GM21447 (cell line): Measurements from ENCODE around the gene PDE4D.

Source experiments
- ATAC-seq: cut with Tn5 transposase; IDR thresholded peaks from one replicate; pipeline ENCODE4 v1.9.1; 2021; ENCODE audit not compliant: unreplicated experiment

The PDE4D gene

DNA sequence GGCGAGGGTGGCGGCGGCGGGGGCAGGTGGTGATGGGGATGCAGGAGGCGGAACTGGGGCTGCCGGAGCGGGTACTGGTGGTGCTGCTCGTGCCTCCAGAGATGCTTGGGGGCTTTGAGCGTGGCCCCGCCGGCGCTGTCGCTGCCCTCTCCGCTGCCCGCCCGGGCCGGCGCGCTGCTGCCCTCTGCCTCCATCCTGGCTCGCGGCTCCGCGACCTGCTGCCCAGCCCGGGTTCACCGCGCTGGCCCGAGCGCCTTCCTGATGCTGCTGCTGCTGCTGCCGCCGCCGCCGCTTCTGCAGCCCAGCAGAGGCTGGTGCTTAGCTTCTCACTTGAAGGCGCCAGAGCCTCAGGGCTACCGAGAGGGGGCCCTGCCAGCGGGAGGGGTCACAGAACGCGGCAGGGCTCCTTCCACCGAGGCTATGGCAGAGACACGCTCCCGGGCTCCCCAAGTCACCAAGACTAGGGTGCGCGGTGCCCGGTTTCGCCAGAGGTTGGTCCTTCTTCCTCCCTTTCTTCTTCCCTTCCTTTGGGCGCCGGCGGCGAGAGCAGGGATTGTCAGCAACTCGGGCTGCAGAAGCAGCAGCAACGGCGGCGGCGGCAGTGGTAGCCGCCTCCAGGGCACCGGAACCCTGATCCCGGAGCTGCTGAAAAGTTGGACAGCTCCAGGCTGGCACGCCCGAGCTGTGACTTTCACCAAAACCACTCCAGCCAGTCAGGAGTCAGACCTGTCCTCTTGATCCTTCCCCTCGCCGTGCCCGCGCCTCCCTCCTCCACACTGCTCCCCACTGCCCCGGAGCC, at the start of gene PDE4D:
Gene PDE4D, minus strand, starts transcription at position 298 of the 799 bp plus-strand sequence.
- no peak for ATAC-seq

DNA sequence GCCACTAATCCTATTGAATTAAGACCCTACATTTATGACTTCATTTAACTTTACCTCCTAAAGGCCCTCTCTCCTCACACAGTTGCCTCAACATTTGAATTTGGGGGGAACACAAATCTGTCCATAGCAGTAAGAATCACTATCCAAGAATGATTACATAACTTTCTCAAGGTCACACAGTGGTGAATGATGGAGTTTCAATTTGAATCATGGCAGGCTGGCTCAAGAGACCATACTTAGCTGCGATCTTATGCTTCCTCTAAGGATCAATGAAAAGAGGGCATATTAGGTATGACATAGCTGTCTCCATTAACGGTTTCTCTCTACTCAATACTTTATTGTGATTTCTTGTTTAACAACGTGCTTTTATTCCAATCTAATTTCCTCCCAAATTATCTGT, 44.1 kb upstream of the PDE4D start:
- ATAC-seq = no peak

DNA sequence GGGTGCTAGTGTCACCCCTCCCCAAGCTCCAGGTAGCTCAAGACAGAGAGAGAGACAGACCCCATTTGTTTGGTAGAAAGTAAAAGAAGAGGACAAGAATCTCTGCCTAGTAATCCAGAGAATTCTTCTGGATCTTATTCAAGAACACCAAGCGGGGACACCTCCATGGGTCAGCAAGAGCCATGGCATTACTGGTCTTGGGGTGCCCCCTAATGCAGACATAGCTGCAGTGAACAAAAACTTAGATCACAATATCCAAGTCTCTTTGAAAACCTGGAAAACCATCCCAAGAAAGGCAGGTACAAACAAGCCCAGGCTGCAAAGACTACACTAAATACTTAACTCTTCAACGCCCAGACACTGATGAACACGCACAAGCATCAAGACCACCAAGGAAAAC, 29.9 kb upstream of the PDE4D start:
- ATAC-seq = no peak

DNA sequence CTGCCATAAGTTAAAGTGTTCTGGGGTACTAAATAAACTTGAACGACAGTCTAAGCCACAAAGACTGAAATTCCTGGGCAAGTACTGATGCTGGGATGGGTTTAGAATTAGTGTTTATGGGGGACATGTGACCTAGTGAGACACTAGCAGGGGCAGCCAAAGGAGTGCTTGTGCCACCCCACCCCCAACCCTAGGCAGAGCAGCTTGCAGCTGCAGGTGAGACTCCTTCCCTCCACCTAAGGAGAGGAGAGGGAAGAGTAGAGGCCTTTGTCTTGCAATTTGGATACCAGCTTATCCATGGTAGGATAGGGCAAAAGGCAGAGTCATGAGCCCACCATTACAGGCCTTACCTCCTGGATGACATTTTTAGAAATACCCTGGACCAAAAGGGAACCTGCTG, 28.7 kb upstream of the PDE4D start:
- no peak for ATAC-seq

DNA sequence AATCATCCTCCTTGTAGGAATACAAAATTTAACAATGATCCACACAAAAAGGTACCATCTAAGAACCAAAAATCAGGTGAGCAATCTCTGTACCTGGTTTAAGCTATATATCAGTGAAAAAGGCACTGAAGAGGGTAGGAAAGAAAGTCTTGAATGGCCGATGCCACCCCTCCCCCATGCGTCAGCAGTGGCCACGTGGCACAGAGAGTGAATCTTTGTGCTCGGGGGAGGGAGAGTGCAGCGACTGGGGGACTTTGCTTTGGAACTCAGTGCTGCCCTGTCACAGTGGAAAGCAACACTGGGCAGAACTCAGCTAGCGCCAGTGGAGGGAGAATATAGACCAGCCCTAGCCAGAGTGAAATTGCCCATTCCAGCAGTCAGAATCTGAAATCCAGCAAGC, 28.3 kb upstream of the PDE4D start:
- no peak for ATAC-seq

DNA sequence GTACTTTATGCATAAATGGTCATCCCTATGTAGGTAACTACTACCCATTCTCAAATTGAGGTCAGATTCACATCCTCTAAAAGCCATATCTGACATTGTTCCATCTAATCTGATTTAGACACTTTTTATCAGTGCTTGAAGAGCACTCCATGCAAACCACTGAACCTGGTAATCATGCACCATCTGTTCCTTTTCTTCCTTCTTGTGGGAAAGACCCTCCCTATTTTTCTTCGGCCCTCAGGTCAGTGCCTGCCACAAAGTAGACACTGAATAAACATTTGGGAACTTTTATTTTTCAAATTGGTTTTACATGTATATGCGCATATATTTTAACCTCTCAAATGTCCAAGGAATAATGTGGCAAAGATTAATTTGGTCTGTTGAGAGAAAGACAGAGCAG, 26.0 kb upstream of the PDE4D start:
- no peak for ATAC-seq

DNA sequence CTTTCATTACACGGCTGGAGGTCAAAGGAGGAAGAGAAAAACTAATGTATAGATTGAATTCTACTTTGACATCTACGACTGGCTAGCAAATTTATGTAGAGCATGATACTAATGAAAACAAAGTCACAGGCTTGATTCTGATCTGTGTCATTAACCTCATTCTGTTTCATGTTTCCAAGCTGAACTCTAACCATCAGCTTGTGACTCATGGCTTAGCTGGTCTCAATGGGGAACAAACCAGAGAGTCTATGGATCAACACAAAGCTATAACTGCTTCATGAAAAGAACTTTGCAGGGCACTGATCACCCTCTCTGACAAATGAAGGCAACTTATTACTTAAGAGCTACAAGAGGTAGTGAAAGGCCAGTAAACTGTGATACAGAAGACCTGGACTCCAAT, 23.6 kb upstream of the PDE4D start:
- ATAC-seq = no peak

DNA sequence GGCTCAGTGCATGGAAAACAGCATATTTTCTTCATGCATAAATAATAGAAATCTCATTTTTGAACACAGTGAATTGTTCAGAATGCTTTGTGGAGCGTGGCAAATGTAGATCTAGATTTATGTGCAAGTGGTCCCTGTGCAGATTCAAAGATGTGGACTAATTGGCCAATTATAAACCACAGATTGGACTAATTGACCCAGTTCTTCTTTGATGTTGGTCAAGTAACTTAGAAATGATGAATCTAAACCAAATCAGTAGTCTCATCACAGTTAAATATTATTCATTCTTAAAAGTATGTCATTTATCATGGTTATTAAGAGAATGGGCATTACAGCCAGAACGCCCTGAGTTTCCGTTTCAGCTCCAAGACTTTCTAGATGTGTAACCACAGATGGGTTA, 11.7 kb upstream of the PDE4D start:
- ATAC-seq = no peak

DNA sequence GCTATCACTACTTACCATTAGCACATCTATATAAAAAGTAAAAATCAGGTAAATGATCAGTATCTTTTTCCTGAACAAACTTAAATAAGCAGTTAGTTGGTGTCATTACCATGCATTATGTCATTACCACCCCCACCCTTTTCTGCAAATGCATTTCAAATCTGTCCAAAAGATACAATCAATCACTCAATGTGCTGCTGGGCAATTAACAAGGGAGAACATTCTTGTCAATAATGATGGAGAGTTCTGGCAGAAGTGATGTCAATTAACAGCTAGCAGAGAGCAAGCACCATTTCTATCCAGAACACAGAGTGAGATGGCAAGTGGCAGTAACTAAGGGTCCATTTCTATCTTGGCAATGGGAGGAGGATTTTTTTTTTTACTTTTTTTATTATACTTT, 3.5 kb upstream of the PDE4D start:
- no peak for ATAC-seq

DNA sequence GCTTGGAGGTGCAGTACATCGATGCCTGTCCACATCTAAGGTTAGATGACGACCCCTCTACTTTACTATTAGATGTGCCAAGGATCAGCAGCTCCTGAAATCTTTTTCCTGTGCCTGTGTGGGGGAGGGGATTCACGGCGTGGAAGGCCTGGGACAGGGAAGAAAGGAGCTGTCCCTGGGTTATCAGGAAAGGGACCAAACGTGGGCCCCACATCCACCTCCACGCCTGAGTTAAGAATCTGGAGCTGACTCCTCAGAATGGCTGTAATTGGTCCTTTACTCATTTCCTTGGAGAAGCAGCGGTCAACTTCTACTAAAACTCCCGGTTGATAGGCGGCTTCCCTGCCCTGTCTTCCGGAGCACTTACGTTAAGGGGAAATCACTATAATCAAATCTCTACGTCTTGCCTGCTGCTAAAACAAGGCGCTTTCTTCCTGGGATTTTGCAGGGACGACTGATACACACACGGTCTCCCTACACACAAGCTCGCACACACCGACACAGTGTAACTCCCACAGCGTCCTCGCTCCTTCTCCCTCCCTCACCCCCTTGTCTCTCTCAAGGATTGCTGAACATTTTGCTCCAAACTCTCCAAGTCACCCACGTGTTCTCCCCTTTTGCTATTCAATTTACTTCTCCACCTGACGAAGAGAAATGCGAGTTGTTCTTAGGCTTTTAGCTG, 1.4 kb downstream of the PDE4D start:
- no peak for ATAC-seq

DNA sequence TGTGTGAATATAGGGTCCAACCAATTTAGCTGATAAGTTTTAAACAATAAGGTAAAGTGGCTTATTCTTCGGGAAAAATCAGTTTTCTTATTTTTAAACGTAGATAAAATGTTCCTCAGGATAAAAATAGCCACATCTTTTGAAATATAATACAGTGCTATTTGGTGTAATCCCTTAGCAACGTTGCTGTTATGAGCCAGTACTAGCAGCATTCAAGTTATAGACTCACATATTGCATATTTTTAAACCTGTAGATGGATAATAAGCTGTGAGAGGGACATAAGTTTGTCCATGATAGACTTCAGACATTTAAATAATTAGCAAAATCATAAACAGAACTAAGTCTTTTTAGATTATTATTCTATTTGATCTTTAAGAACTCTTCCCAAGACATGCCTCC, 6.3 kb downstream of the PDE4D start:
- no peak for ATAC-seq

DNA sequence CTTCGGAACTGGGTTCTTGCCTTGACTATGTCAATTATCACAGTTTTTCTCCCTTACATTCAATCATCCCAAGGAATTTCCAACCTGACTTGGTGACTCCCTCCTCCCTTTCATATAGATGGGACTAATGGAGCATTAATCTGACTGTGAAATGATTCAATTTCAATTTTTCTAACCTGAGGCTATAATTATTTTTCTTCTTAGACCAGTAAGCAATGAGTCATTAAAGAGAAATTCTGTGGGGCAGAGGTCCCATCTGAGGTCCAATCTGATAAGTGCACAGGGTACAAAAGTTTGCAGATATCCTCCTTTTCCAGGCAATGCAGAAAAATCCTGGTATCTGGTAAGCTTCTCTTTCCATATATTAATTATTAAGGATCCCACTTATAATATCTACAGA, 18.9 kb downstream of the PDE4D start:
- no peak for ATAC-seq

DNA sequence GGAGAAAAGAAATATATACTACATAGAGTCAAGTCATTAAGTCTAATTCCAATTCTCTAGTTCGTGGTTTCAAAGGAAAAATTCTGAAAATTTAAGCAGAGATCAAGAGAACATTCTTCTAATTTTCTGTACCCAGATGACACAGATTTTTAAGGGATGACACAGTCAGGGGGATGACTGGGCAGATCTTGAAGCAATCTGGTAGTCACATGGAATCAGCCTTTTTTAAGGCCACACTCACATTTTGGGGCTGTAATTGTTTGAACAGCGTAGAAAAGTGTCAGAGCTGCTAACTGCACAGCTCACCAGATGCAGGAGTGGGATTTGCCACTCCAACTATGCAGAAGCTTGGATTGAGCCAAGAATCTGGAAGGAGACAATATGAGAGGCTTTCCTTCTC, 20.4 kb downstream of the PDE4D start:
- no peak for ATAC-seq

DNA sequence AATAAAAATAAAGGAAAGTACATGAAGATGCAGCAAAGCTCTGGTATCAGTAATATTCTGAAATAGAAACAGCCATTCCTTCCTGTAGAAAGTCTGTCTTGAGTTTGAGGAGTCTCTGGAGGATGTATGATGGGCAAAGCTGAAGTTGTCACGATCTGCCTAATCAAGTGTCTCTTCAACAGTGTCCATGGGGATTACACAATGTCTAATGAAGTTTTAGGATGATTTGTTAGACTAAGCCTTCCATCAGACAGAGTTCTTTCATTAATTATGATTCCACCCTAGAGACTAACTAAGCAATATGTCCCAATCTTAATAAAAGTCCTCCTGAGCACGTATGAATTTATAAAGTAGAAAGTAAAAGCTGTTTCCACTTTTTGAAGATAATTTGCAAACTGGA, 26.9 kb downstream of the PDE4D start:
- ATAC-seq = no peak

DNA sequence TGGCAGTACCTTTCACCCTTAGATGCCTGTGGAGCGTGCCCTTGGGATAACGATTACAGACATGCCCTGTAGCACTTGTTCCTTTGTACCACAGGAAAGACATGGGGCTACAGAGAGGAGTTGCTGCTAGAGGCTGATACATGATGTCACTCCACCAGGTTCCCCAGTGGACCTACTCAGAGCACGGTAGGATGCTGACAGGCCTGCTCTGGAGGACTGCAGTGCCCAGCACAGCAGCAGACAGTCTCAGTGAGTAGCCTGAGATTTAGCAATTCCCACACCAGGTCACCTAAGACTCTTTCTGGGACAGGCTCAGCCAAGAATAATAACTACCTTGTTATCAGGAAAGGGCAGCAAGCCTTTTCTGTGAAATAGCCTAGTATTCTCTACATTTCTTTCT, 28.8 kb downstream of the PDE4D start:
- ATAC-seq = no peak

DNA sequence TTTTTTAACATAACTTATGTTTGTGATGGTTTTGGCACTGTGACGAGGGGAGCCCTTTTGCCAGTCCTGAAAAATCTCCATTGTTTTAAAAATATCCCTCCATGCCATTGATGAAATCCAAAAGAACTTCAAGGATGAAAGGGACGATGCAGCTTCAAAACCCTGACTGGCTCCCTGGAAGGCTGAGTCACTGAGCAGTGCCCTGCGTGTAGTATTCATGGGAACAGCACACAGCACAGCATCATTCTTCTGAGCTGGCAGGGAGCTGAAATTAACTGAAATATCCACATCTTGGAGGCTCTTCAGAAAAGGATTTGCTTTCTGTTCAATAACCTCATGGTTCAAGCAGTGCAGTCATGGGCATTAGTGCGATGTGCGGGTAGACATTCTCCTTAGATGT, 29.7 kb downstream of the PDE4D start:
- no peak for ATAC-seq

DNA sequence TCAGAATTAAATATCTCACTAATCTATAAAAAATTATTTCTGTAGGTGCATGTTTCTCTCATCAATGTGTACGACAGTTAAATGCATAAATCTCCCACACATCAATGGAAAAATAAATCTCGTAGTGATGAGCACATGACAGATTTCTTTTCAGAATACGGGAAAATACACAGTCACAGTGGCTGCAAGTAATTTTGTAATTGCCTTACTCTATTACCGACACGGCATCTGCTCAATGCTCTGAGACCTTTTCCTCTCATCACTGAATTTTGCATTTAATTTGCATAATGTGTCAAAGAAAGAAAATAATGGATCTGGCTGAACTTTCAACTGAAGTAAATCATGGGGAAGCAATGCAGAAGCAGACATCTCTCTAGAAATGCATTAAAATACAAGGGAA, 37.2 kb downstream of the PDE4D start:
- ATAC-seq = no peak

DNA sequence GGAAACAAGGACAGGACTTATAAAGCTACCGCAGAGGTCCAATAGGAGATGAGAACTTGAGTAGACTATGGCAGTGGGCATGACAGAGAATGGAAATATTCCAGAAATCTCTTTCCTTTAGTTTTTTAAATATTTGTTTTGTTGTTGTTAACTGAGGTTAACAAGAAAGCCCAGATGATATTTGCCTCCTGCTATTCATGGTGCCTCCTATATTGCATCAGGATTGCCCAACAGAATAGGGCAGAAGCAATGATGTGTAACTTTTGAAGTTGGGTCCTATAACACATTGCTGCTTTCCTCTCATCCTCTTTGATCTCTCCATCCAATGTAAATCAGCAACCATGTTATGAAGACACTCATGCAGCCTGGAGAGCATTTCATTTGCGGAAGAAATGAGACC, 42.8 kb downstream of the PDE4D start:
- no peak for ATAC-seq

DNA sequence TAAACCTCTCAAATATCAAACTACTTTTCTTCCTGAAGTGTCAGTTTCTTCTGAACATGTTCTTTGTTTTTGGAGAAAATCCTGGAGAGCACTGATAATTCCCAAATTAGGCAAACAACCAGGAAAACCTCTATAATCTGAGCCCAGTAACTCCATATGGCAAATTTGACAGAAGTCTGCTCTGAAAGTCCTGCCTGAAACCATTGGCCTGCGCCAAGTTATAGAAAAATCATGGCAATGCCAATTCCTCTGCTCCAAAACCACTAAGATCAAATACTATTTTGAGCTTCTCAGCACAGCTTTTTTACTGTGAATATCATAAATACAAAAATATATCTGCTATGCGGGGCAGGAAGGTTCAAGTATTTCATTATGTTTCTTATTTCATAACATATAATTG, 45.9 kb downstream of the PDE4D start:
- ATAC-seq = no peak

DNA sequence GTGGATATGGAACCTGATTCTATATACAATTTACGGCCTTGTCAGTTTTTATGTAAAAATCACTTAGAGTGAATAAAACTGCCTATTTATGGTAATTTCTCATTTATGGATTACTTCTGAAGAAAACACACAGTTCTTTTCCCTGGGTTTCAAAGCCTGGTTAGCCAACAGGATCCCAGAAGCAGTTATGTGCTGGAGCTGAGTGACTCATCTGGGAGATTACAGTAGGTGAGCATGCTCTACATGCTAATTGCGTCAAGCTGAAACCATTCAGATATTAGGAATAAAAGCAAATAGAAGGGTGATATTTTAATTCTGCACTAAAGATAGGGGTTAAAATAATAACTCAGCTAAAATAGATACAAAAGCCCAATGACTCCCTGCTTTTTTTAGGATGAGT, 47.8 kb downstream of the PDE4D start:
- no peak for ATAC-seq

DNA sequence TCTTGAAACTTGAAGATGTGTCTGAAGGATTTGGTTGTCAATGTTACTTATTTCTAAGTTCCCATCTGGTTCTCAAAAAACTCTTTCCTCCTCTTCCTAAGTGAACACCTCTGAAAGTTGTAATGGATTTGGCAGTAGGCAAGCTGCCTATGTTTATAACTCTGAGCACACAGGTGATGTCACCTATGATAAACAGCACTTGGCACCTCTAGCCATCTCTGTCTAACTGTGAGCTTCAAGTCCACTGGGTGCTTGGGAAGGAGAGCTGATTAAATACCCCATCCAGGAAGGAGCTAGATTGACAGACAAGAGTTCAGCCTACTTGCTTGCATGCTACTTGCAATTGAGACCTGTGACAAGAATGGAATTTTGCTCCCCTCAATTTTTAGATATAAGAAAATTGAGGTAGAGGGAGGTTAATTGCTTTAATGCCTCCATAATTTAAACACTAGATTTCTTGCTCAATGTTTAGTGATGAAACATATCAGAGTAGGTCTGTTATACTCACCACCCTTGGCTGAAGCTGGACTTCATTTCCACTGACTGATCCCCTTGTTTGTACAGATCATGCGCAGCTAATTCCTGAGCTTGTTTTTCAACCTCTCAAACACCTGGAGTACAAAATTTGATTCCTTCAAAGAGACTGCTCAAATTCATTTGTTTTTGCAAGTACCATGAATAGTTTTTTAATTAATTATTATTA, 49.9 kb downstream of the PDE4D start:
- no peak for ATAC-seq

DNA sequence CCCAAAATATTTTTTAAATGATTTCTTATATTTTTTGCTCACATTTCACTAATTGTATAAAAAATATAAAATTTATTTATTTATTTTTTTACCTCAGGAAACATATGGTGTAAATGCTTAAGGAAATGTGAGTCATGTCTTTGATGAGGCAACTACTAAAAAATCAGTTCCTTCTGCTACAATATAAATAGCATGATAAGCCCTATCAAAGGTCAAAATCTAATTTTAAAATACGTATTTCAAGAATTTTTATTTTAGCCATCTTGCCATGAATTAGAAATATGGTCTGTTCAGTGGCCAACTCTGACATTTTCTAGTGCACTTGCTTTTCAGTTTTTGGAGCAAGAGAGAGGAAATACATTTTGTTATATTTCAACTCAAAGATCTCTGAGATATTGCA, 50.5 kb downstream of the PDE4D start:
- ATAC-seq = no peak
